AG08395 (cell line): ENCODE data around the gene C2orf92.
"Not testable (repeated sequence)": the region's sequence is repeated elsewhere in the genome, so short reads cannot be mapped to it uniquely, and the experiment has no call there.

Experiments
- DNase-seq: peaks from one replicate; pipeline ENCODE4 v3.0.0; 2012; ENCODE audit warnings: mixed read lengths, low spot score

Gene C2orf92

GRCh38 chr2:97660044-97660774 is 9.3 kb upstream of the C2orf92 start:
- DNase-seq = no peak

GRCh38 chr2:97660775-97661389 is 8.6 kb upstream of the C2orf92 start:
- no peak for DNase-seq

GRCh38 chr2:97661927-97662326 is 7.6 kb upstream of the C2orf92 start:
- DNase-seq = no peak

- no peak for DNase-seq
Observed at GRCh38 chr2:97662386-97662894, 7.1 kb upstream of the C2orf92 start.

- DNase-seq = peak; percentile 84
Observed at GRCh38 chr2:97662895-97663625, 6.5 kb upstream of the C2orf92 start.

GRCh38 chr2:97663626-97663961 is 5.9 kb upstream of the C2orf92 start:
- no peak for DNase-seq

GRCh38 chr2:97663962-97664635 is 5.4 kb upstream of the C2orf92 start, which contains the start of gene ACTR1B:
ACTR1B (minus strand) TSS chr2:97664044; CDS start chr2:97663890, 154 bp downstream.
- DNase-seq = peak; percentile 97

GRCh38 chr2:97664636-97664970 is 4.9 kb upstream of the C2orf92 start:
- DNase-seq = no peak

GRCh38 chr2:97670471-97670870 is 958 bp downstream of the C2orf92 start:
- no peak for DNase-seq

- no peak for DNase-seq
Observed at GRCh38 chr2:97671526-97671925, 2.0 kb downstream of the C2orf92 start.

- not testable (repeated sequence) for DNase-seq
Observed at GRCh38 chr2:97672606-97673140, 3.2 kb downstream of the C2orf92 start.

GRCh38 chr2:97673182-97673914 is 3.8 kb downstream of the C2orf92 start:
- no peak for DNase-seq

- no peak for DNase-seq
Observed at GRCh38 chr2:97673915-97674283, 4.4 kb downstream of the C2orf92 start.

GRCh38 chr2:97675430-97676113 is 6.1 kb downstream of the C2orf92 start:
- no peak for DNase-seq

GRCh38 chr2:97676620-97677019 is 7.1 kb downstream of the C2orf92 start:
- no peak for DNase-seq

GRCh38 chr2:97677480-97677879 is 8.0 kb downstream of the C2orf92 start:
- DNase-seq = no peak

- DNase-seq = no peak
Observed at GRCh38 chr2:97678298-97678697, 8.8 kb downstream of the C2orf92 start.

GRCh38 chr2:97687235-97687634 is 17.7 kb downstream of the C2orf92 start:
- not testable (repeated sequence) for DNase-seq

GRCh38 chr2:97688062-97688827 is 18.7 kb downstream of the C2orf92 start:
- DNase-seq = no peak

GRCh38 chr2:97691166-97691565 is 21.7 kb downstream of the C2orf92 start:
- DNase-seq = no peak
